WERI-Rb-1 (cell line): ENCODE measurements around the gene GSTA3.
"Not testable (repeated sequence)": the region's sequence is repeated elsewhere in the genome, so short reads cannot be mapped to it uniquely, and the experiment has no call there.

ENCODE experiments used
- DNase-seq: peaks from one replicate; pipeline ENCODE4 v3.0.0-alpha.2; 2020
- H3K27ac ChIP-seq: fragments of 250-450 bp; sonication (Bioruptor Pico); 2 replicates; pipeline ENCODE4 v1.5.1; 2020; ENCODE audit warnings: mild to moderate bottlenecking, moderate library complexity
- H3K27me3 ChIP-seq: fragments of 250-450 bp; sonication (Bioruptor Pico); 2 replicates; pipeline ENCODE4 v1.5.1; 2021; ENCODE audit warnings: mild to moderate bottlenecking, low read depth, moderate library complexity; ENCODE audit not compliant: insufficient read depth, severe bottlenecking
- H3K36me3 ChIP-seq: fragments of 250-450 bp; sonication (Bioruptor Pico); 2 replicates; pipeline ENCODE4 v1.5.1; 2020; ENCODE audit warnings: mild to moderate bottlenecking, moderate library complexity
- H3K4me3 ChIP-seq: 2 replicates; pipeline ENCODE4 v1.5.1; 2011; ENCODE audit warnings: low read depth, mild to moderate bottlenecking, control low read depth, low read length
- H3K9me3 ChIP-seq: fragments of 250-450 bp; sonication (Bioruptor Pico); 2 replicates; pipeline ENCODE4 v1.5.1; 2021; ENCODE audit warnings: mild to moderate bottlenecking, moderate library complexity; ENCODE audit not compliant: severe bottlenecking
- CTCF ChIP-seq: IDR thresholded peaks from 2 replicates; pipeline ENCODE4 v1.5.1; 2011; ENCODE audit warnings: low read depth, mild to moderate bottlenecking, control low read depth, inconsistent platforms, low read length

GSTA3 gene

GRCh38 chr6:52914516-52914915 is 5.0 kb upstream of the GSTA3 start:
- H3K4me3 ChIP-seq = no peak overlapping the region
- no peaks in the 10 kb centered on the region for H3K27me3 ChIP-seq
- no peak overlapping the region for H3K27ac ChIP-seq
- no peaks in the 10 kb centered on the region for H3K36me3 ChIP-seq
- H3K9me3 ChIP-seq = peaks cover 5% of the 10 kb centered on the region
- no peak for DNase-seq
- no peak for TF ChIP-seq CTCF

GRCh38 chr6:52910091-52910490 is 593 bp upstream of the GSTA3 start:
- Histone ChIP-seq H3K27ac (no peak overlapping the region), H3K9me3 (peaks cover 9% of the 10 kb centered on the region), H3K27me3 (no peaks in the 10 kb centered on the region), H3K36me3 (no peaks in the 10 kb centered on the region), H3K4me3 (no peak overlapping the region)
- DNase-seq = no peak
- TF ChIP-seq CTCF = no peak

- Histone ChIP-seq H3K27ac (no peak overlapping the region), H3K27me3 (no peaks in the 10 kb centered on the region), H3K4me3 (no peak overlapping the region), H3K36me3 (no peaks in the 10 kb centered on the region), H3K9me3 (peaks cover 4% of the 10 kb centered on the region)
- no peak for TF ChIP-seq CTCF
- DNase-seq = no peak
These were observed 367 bp downstream of the GSTA3 start for GRCh38 chr6:52909131-52909530.

- Histone ChIP-seq H3K27ac (no peak overlapping the region), H3K27me3 (no peaks in the 10 kb centered on the region), H3K36me3 (no peaks in the 10 kb centered on the region), H3K4me3 (no peak overlapping the region), H3K9me3 (peaks cover 4% of the 10 kb centered on the region)
- no peak for TF ChIP-seq CTCF
- no peak for DNase-seq
These were observed 972 bp downstream of the GSTA3 start for GRCh38 chr6:52908526-52908925.

GRCh38 chr6:52904562-52905279 is 4.8 kb downstream of the GSTA3 start:
- H3K4me3 ChIP-seq = no peak overlapping the region
- peak; percentile 59 for TF ChIP-seq CTCF
- H3K36me3 ChIP-seq = no peaks in the 10 kb centered on the region
- H3K27me3 ChIP-seq = no peaks in the 10 kb centered on the region
- H3K27ac ChIP-seq = no peak overlapping the region
- peak; percentile 35 for DNase-seq
- peaks cover 4% of the 10 kb centered on the region for H3K9me3 ChIP-seq

GRCh38 chr6:52900536-52900935 is 9.0 kb downstream of the GSTA3 start:
- no peak for DNase-seq
- H3K36me3 ChIP-seq = no peaks in the 10 kb centered on the region
- H3K9me3 ChIP-seq = peaks cover 6% of the 10 kb centered on the region
- TF ChIP-seq CTCF = no peak
- H3K27ac ChIP-seq = no peak overlapping the region
- no peaks in the 10 kb centered on the region for H3K27me3 ChIP-seq
- H3K4me3 ChIP-seq = no peak overlapping the region

GRCh38 chr6:52895790-52896189 is 13.7 kb downstream of the GSTA3 start:
- not testable (repeated sequence) for H3K36me3 ChIP-seq, H3K9me3 ChIP-seq, H3K27me3 ChIP-seq, H3K4me3 ChIP-seq, H3K27ac ChIP-seq
- DNase-seq = peak; percentile 49
